ENCODE data around the gene SVEP1.

DNA sequence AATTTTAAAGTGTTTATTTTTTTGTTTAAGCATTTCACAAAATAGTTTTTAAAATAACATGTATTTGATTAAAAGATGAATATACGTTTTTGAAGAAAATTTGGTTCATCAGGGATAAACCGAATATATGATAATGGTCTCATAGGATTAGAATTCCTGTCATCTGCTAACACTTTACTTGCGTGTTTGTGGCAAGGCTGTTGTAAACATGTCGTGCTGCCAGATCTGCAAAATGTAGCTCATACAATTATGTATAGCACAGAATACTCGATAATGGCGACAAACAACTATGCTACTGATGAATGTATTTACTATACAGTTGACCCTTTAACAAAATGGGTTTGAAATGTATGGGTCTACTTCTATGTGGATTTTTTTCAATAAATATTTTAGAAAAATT, 234.7 kb downstream of the SVEP1 start:
- TF ChIP-seq, protein P1, sequence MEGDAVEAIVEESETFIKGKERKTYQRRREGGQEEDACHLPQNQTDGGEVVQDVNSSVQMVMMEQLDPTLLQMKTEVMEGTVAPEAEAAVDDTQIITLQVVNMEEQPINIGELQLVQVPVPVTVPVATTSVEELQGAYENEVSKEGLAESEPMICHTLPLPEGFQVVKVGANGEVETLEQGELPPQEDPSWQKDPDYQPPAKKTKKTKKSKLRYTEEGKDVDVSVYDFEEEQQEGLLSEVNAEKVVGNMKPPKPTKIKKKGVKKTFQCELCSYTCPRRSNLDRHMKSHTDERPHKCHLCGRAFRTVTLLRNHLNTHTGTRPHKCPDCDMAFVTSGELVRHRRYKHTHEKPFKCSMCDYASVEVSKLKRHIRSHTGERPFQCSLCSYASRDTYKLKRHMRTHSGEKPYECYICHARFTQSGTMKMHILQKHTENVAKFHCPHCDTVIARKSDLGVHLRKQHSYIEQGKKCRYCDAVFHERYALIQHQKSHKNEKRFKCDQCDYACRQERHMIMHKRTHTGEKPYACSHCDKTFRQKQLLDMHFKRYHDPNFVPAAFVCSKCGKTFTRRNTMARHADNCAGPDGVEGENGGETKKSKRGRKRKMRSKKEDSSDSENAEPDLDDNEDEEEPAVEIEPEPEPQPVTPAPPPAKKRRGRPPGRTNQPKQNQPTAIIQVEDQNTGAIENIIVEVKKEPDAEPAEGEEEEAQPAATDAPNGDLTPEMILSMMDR (conservative IDR thresholded peaks at IDR 0.05; ENCODE audit: low read depth, low read length): no peak
- no peak for TF ChIP-seq EZH2 (IDR thresholded peaks at IDR 0.05; ENCODE audit: borderline replicate concordance, low read depth, low read length, poor library complexity, severe bottlenecking)

Data from A673 (cell line).